Measurements from ENCODE around the gene RGR. TPM values are rescaled to one million over a fixed set of nuclear protein-coding genes. Genes with fewer than 3 reads are reported as not detected.

RGR gene
- total RNA-seq, 2 donors from 2014 or later = not detected

DNA sequence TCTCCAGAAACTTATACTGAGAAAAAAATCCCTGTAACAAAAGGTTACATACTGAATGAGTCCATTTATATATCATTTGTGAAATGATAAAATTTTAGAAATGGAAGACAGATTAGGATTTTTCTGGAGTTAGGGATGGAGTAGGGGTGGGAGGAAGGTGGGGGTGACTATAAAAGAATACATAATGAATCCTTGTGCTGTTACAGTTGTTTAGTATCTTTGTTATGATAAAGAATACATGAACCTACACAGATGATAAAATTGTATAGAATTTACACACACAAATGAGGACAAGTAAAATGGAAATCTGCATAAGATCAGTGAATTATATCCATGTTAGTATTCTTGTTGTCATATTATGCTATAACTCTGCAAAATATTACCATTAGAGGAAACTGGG, 41.8 kb downstream of the RGR start:
- intact Hi-C loops (cut with DNase I) = no loop called here
- no peaks in the 10 kb centered on the region for H3K9me3 ChIP-seq
- peaks cover 6% of the 10 kb centered on the region for H3K4me1 ChIP-seq
- H3K27ac ChIP-seq = no peak overlapping the region
- H3K36me3 ChIP-seq (replicated peaks in 1 of 2; ENCODE audit: insufficient read depth in 1 of 2, low read depth in 2 of 2) = no peaks in the 10 kb centered on the region
- no peaks in the 10 kb centered on the region for H3K27me3 ChIP-seq
- no peak overlapping the region for H3K4me3 ChIP-seq
- ATAC-seq (no peak), DNase-seq (no peak)
- TF ChIP-seq, protein P1, sequence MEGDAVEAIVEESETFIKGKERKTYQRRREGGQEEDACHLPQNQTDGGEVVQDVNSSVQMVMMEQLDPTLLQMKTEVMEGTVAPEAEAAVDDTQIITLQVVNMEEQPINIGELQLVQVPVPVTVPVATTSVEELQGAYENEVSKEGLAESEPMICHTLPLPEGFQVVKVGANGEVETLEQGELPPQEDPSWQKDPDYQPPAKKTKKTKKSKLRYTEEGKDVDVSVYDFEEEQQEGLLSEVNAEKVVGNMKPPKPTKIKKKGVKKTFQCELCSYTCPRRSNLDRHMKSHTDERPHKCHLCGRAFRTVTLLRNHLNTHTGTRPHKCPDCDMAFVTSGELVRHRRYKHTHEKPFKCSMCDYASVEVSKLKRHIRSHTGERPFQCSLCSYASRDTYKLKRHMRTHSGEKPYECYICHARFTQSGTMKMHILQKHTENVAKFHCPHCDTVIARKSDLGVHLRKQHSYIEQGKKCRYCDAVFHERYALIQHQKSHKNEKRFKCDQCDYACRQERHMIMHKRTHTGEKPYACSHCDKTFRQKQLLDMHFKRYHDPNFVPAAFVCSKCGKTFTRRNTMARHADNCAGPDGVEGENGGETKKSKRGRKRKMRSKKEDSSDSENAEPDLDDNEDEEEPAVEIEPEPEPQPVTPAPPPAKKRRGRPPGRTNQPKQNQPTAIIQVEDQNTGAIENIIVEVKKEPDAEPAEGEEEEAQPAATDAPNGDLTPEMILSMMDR (IDR thresholded peaks at IDR 0.05) = no peak
- no peak for TF ChIP-seq POLR2A (IDR thresholded peaks at IDR 0.05)

DNA sequence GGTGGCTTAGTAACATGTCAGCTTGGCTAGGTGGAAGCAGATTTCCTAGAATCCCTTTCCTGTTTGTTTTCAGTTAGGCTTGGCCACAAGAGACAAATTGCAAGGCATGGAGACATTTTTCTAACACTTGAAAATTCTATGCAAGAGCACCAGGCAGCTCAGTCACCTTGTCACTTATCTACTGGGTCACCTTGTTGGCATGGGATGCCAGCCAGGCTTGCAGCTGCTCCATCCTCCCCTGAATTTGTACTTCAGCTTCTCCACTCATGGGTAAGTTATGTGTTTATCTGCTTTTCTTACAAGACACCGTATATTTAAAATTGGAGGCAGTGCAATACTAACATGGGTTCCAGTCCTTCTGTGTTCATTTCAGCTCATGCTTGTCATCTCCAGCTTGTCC, 43.3 kb downstream of the RGR start:
- TF ChIP-seq, protein P1 (IDR thresholded peaks at IDR 0.05) = no peak
- no peak for TF ChIP-seq POLR2A (IDR thresholded peaks at IDR 0.05)
- Histone ChIP-seq H3K27me3 (no peaks in the 10 kb centered on the region), H3K27ac (no peak overlapping the region), H3K4me1 (peaks cover 6% of the 10 kb centered on the region), H3K9me3 (no peaks in the 10 kb centered on the region), H3K36me3 (replicated peaks in 1 of 2; ENCODE audit: insufficient read depth in 1 of 2, low read depth in 2 of 2) (no peaks in the 10 kb centered on the region), H3K4me3 (no peak overlapping the region)
- DNase-seq (peak; percentile 65 to 86 (median 74)), ATAC-seq (peak; percentile 78)
- intact Hi-C loops (cut with DNase I) = no loop called here
- WGBS, 2 donors = 29 to 60% methylated on average over 1 of the region's 1 CpG

DNA sequence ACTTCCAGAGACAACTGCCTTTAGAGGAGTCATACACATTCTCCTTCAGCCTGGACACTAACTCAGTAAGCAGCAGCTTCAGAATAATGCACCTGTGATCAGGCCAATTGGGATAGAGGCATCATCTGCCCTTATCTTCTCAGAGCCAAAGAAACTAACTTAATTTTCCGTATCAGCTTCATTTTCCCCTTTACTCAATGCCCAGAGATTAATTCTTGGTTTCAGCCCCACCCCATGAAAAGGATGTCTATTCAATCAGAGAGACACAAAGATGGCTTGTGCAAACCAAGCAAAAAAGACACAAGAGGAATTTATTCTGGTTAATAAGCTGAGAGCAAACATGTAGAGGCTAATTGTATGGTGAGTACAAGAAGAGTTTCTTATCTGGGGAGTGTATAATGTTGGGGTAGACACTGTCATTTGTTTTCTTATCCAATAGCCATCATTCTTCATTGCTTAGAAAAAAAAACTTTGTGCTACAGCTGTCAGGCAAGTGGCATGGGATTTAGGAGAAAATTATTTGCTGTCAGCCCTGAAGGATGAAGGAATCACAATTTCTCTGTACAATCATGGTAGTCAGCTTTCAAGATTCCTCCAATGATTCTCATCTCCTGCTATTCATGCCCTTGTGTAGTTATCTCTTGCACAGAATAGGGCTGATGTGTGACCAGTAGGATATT, 44.8 kb downstream of the RGR start:
- peaks cover 6% of the 10 kb centered on the region for H3K4me1 ChIP-seq
- DNase-seq (no peak), ATAC-seq (no peak)
- WGBS, 2 donors = 91 to 93% methylated on average over 1 of the region's 1 CpG
- H3K9me3 ChIP-seq = no peaks in the 10 kb centered on the region
- no peaks in the 10 kb centered on the region for H3K27me3 ChIP-seq
- TF ChIP-seq POLR2A (IDR thresholded peaks at IDR 0.05) = no peak
- TF ChIP-seq, protein P1 (IDR thresholded peaks at IDR 0.05) = no peak
- H3K27ac ChIP-seq = no peak overlapping the region
- intact Hi-C loops (cut with DNase I) = no loop called here
- no peak overlapping the region for H3K4me3 ChIP-seq
- H3K36me3 ChIP-seq (replicated peaks in 1 of 2; ENCODE audit: insufficient read depth in 1 of 2, low read depth in 2 of 2) = no peaks in the 10 kb centered on the region

DNA sequence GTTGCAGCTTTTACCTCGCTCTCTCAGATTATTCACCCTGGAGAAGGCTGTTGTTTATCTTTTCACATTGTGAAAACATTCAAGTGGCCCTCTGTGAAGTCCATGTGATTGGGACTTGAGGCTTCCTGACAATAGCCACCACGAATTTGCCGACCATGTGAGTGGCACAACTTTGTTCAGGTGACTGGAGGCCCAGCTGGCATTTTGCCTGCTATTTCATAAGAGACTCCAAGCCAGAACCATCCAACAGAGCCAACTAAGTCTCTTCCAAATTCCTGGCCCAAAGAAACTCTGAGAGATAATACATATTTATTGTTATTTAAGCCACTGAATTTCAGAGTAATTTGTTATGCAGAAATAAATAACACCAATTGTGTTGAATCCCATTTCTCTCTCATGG, 45.4 kb downstream of the RGR start:
- Histone ChIP-seq H3K27ac (no peak overlapping the region), H3K4me3 (no peak overlapping the region), H3K4me1 (peaks cover 6% of the 10 kb centered on the region), H3K9me3 (no peaks in the 10 kb centered on the region), H3K27me3 (no peaks in the 10 kb centered on the region), H3K36me3 (replicated peaks in 1 of 2; ENCODE audit: insufficient read depth in 1 of 2, low read depth in 2 of 2) (no peaks in the 10 kb centered on the region)
- DNase-seq (peak; percentile 11 to 38 (median 27)), ATAC-seq (no peak)
- no peak for TF ChIP-seq POLR2A (IDR thresholded peaks at IDR 0.05)
- TF ChIP-seq, protein P1 (IDR thresholded peaks at IDR 0.05) = no peak
- intact Hi-C loops (cut with DNase I) = no loop called here
- WGBS, 2 donors = 40 to 57% methylated on average over 3 of the region's 3 CpGs

DNA sequence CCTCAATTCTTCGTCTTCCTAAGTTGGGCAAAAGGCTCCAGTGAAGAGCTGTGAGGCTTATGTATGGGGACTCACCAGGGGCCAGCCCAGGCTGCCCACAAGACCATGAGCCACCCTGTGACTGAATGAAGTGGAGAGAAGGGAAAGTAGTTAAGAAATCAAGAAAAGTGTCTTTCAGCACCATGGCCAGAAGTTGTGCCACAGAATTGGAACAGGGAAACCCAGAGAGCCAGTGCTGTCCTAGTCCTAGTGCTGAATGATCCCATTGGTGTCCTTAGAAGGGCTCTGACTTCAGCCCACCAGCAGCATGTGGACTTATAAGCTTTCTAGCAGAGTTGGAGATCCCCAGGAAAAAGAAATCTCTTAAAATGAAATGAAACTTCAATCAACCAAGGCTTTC, 46.5 kb downstream of the RGR start:
- no peaks in the 10 kb centered on the region for H3K27me3 ChIP-seq
- DNase-seq (peak in 1 of 4 donors; percentile 8), ATAC-seq (no peak)
- H3K36me3 ChIP-seq (replicated peaks in 1 of 2; ENCODE audit: insufficient read depth in 1 of 2, low read depth in 2 of 2) = no peaks in the 10 kb centered on the region
- H3K4me1 ChIP-seq = peaks cover 6% of the 10 kb centered on the region
- intact Hi-C loops (cut with DNase I) = no loop called here
- H3K27ac ChIP-seq = no peak overlapping the region
- TF ChIP-seq POLR2A (IDR thresholded peaks at IDR 0.05) = no peak
- TF ChIP-seq, protein P1 (IDR thresholded peaks at IDR 0.05) = no peak
- WGBS, 2 donors = 42 to 75% methylated on average over 1 of the region's 1 CpG
- H3K4me3 ChIP-seq = no peak overlapping the region
- no peaks in the 10 kb centered on the region for H3K9me3 ChIP-seq

All from body of pancreas (tissue), 4 donors.